IPS-NIHi11 (cell line): ENCODE measurements around the gene RDH8.
A peak's percentile ranks its signal among the peaks of the same experiment; 100 is the strongest.
"Not testable (repeated sequence)": the region's sequence is repeated elsewhere in the genome, so short reads cannot be mapped to it uniquely, and the experiment has no call there.

Experiments
- DNase-seq: peaks from one replicate; pipeline ENCODE4 v3.0.0; 2012; ENCODE audit warnings: mixed read lengths, low spot score

The RDH8 gene

GRCh38 chr19:10005632-10006334, 7.5 kb upstream of the RDH8 start:
- DNase-seq: no peak

- DNase-seq: no peak
Measured at GRCh38 chr19:10006335-10006708, 7.0 kb upstream of the RDH8 start.

GRCh38 chr19:10006752-10007323, 6.4 kb upstream of the RDH8 start:
- DNase-seq: no peak

GRCh38 chr19:10007371-10008183, 5.7 kb upstream of the RDH8 start:
- no peak for DNase-seq

GRCh38 chr19:10008184-10008765, 5.0 kb upstream of the RDH8 start:
- no peak for DNase-seq

GRCh38 chr19:10009714-10010224, 3.5 kb upstream of the RDH8 start:
- DNase-seq: no peak

- peak; percentile 81 for DNase-seq
Measured at GRCh38 chr19:10010247-10010691, 3.0 kb upstream of the RDH8 start, which contains the start of gene COL5A3. Gene COL5A3 (minus strand): TSS chr19:10010504. CDS start chr19:10010385, 119 bp downstream.

- no peak for DNase-seq
Measured at GRCh38 chr19:10010939-10011338, 2.3 kb upstream of the RDH8 start.

GRCh38 chr19:10011974-10012373, 1.3 kb upstream of the RDH8 start:
- DNase-seq: no peak

- DNase-seq: no peak
Measured at GRCh38 chr19:10013834-10014618, 743 bp downstream of the RDH8 start.

- no peak for DNase-seq
Measured at GRCh38 chr19:10018263-10018662, 5.0 kb downstream of the RDH8 start.

- no peak for DNase-seq
Measured at GRCh38 chr19:10018786-10019185, 5.5 kb downstream of the RDH8 start.

- no peak for DNase-seq
Measured at GRCh38 chr19:10019246-10019645, 6.0 kb downstream of the RDH8 start.

- DNase-seq: no peak
Measured at GRCh38 chr19:10020851-10021250, 7.6 kb downstream of the RDH8 start.

GRCh38 chr19:10021446-10021845, 8.2 kb downstream of the RDH8 start:
- DNase-seq: no peak

GRCh38 chr19:10021863-10022262, 8.6 kb downstream of the RDH8 start:
- no peak for DNase-seq

- not testable (repeated sequence) for DNase-seq
Measured at GRCh38 chr19:10023096-10023495, 9.8 kb downstream of the RDH8 start.

- no peak for DNase-seq
Measured at GRCh38 chr19:10026744-10027143, 13.5 kb downstream of the RDH8 start.

- peak; percentile 100 for DNase-seq
Measured at GRCh38 chr19:10027158-10027997, 14.1 kb downstream of the RDH8 start.

GRCh38 chr19:10033614-10034013, 20.3 kb downstream of the RDH8 start:
- no peak for DNase-seq
